ENCODE results near the gene TRIM42.

The TRIM42 gene

GRCh38 chr3:140677764-140678163 is at the start of gene TRIM42:
TSS of gene TRIM42 (plus strand) at chr3:140678064. CDS start at chr3:140678230, 166 bp downstream.
- DNase-seq (ENCODE audit: low spot score) = no peak

GRCh38 chr3:140628606-140629005 is 49.3 kb upstream of the TRIM42 start:
- no peak for DNase-seq (ENCODE audit: low spot score)

GRCh38 chr3:140629357-140630137 is 48.3 kb upstream of the TRIM42 start:
- DNase-seq (ENCODE audit: low spot score) = no peak

- no peak for DNase-seq (ENCODE audit: low spot score)
Observed at GRCh38 chr3:140630366-140630765, 47.5 kb upstream of the TRIM42 start.

GRCh38 chr3:140630866-140631265 is 47.0 kb upstream of the TRIM42 start:
- DNase-seq (ENCODE audit: low spot score) = no peak

- no peak for DNase-seq (ENCODE audit: low spot score)
Observed at GRCh38 chr3:140635276-140635675, 42.6 kb upstream of the TRIM42 start.

- no peak for DNase-seq (ENCODE audit: low spot score)
Observed at GRCh38 chr3:140636406-140637138, 41.3 kb upstream of the TRIM42 start.

GRCh38 chr3:140651287-140651686 is 26.6 kb upstream of the TRIM42 start:
- no peak for DNase-seq (ENCODE audit: low spot score)

- no peak for DNase-seq (ENCODE audit: low spot score)
Observed at GRCh38 chr3:140655678-140656077, 22.2 kb upstream of the TRIM42 start.

GRCh38 chr3:140664111-140664510 is 13.8 kb upstream of the TRIM42 start:
- no peak for DNase-seq (ENCODE audit: low spot score)

GRCh38 chr3:140682586-140682985 is 4.7 kb downstream of the TRIM42 start:
- no peak for DNase-seq (ENCODE audit: low spot score)

- no peak for DNase-seq (ENCODE audit: low spot score)
Observed at GRCh38 chr3:140686128-140686527, 8.3 kb downstream of the TRIM42 start.

- DNase-seq (ENCODE audit: low spot score) = no peak
Observed at GRCh38 chr3:140686948-140687347, 9.1 kb downstream of the TRIM42 start.

- DNase-seq (ENCODE audit: low spot score) = no peak
Observed at GRCh38 chr3:140695361-140696061, 17.6 kb downstream of the TRIM42 start.

GRCh38 chr3:140699516-140700231 is 21.8 kb downstream of the TRIM42 start:
- no peak for DNase-seq (ENCODE audit: low spot score)

GRCh38 chr3:140702281-140702680 is 24.4 kb downstream of the TRIM42 start:
- DNase-seq (ENCODE audit: low spot score) = no peak

- DNase-seq (ENCODE audit: low spot score) = no peak
Observed at GRCh38 chr3:140703496-140703895, 25.6 kb downstream of the TRIM42 start.

- DNase-seq (ENCODE audit: low spot score) = no peak
Observed at GRCh38 chr3:140704733-140705132, 26.9 kb downstream of the TRIM42 start.

GRCh38 chr3:140705954-140706353 is 28.1 kb downstream of the TRIM42 start:
- DNase-seq (ENCODE audit: low spot score) = no peak

- no peak for DNase-seq (ENCODE audit: low spot score)
Observed at GRCh38 chr3:140706360-140706759, 28.5 kb downstream of the TRIM42 start.

GRCh38 chr3:140708815-140709214 is 31.0 kb downstream of the TRIM42 start:
- DNase-seq (ENCODE audit: low spot score) = no peak

- no peak for DNase-seq (ENCODE audit: low spot score)
Observed at GRCh38 chr3:140709751-140710150, 31.9 kb downstream of the TRIM42 start.

All from globus pallidus (tissue), 1 donor.